ENCODE measurements around the gene TACC3.

DNA sequence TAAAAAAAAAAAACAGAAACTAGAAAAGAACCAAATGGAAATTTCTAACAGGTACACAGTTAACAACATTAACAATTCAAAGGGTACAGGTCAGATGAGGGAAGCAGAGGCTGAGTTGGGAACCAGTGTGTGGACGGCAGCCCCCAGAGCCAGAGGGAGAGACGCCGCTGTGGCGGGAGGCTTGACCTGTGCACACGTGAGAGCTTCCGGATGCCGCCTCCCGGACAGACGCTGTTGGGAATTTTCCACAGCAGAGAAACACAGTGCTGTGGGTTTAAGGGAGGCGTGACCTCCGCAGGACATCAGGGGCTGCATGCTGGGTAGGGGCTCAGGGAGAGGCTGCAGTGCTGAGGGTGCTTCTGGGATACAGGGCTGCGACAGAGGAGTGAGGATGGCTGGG, 22.2 kb downstream of the TACC3 start:
- TF ChIP-seq, protein P1, sequence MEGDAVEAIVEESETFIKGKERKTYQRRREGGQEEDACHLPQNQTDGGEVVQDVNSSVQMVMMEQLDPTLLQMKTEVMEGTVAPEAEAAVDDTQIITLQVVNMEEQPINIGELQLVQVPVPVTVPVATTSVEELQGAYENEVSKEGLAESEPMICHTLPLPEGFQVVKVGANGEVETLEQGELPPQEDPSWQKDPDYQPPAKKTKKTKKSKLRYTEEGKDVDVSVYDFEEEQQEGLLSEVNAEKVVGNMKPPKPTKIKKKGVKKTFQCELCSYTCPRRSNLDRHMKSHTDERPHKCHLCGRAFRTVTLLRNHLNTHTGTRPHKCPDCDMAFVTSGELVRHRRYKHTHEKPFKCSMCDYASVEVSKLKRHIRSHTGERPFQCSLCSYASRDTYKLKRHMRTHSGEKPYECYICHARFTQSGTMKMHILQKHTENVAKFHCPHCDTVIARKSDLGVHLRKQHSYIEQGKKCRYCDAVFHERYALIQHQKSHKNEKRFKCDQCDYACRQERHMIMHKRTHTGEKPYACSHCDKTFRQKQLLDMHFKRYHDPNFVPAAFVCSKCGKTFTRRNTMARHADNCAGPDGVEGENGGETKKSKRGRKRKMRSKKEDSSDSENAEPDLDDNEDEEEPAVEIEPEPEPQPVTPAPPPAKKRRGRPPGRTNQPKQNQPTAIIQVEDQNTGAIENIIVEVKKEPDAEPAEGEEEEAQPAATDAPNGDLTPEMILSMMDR (conservative IDR thresholded peaks at IDR 0.05 in 1 of 2, IDR thresholded peaks at IDR 0.05 in 1 of 2; ENCODE audit: low read depth in 1 of 2, low read length in 2 of 2): no peak
- no peak for TF ChIP-seq EZH2 (IDR thresholded peaks at IDR 0.05; ENCODE audit: low read length, missing control alignments)

All from fibroblast of lung (primary cell).